Stimulated activated CD4-positive, alpha-beta T cell treated with anti-CD3 and anti-CD28 coated beads, Interleukin-1b, Interleukin-23, amount 100 ng/mL, for 48 hours (primary cell): ENCODE data around the gene N4BP3.

Source experiments
- DNase-seq: peaks from one replicate; pipeline ENCODE4 v3.0.0-alpha.2; 2020

Gene N4BP3

GRCh38 chr5:178152491-178153444 is 39.4 kb downstream of the N4BP3 start:
- DNase-seq: no peak

- DNase-seq: peak; percentile 99
Measured at GRCh38 chr5:178153530-178154340, 40.4 kb downstream of the N4BP3 start, which contains the start of gene NHP2. TSS of gene NHP2 (minus strand) at chr5:178153885. CDS start at chr5:178153817, 68 bp downstream.

DNA sequence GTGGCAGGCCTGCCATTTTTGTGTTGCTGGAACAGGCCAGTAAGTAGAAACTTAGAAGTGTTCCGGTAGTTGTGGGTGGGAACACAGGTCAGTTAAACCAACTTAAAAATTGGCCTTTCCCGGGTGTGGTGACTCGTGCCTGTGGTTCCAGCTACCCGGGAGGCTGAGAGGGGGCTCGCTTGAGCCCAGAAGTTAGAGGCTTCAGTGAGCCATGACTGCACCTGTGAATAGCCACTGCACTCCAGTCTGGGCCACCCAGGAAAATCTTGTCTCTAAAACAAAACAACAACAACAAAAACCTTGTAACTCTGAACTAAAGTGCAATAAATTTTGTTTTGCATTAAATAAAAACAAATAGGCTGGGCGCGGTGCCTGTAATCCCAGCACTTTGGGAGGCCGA is 41.7 kb downstream of the N4BP3 start:
- DNase-seq: no peak

DNA sequence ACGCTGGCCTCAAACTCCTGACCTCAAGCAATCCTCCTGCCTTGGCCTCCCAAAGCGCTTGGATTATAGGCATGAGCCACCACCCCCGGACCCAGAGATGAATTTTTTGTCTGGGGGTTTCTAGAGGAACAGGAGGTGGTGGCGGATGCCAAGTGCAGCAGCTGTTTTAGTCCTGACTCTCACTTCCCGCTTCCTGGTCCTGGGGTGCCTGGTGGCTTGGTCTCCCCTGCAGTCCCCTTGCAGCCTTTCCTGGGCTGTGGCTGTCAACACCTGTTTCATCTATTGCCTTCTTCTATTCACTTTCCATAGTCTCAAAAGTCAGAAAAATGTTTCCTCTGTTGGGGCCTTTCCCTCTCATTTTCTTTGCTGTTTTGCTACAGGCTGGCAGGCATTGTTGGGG is 46.8 kb downstream of the N4BP3 start:
- DNase-seq: no peak

DNA sequence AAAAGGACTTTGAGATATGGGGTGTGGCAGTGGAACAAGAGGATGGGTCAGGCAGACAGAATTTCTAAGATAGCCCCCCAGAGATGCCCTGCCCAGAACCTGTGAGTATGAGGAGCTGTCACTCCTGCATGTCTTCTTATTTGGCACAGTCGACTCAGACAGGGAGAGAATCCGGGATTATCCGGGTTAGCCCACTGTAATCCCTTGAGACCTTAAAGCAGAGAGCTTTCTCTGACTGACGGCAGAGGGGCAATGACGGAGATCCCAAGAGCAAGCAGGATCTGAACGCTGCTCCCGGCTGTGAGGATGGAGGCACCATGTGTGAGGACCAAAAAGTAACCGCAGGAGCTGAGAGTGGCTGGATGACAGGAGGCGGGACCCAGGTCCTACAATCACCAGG is 49.1 kb downstream of the N4BP3 start:
- no peak for DNase-seq

DNA sequence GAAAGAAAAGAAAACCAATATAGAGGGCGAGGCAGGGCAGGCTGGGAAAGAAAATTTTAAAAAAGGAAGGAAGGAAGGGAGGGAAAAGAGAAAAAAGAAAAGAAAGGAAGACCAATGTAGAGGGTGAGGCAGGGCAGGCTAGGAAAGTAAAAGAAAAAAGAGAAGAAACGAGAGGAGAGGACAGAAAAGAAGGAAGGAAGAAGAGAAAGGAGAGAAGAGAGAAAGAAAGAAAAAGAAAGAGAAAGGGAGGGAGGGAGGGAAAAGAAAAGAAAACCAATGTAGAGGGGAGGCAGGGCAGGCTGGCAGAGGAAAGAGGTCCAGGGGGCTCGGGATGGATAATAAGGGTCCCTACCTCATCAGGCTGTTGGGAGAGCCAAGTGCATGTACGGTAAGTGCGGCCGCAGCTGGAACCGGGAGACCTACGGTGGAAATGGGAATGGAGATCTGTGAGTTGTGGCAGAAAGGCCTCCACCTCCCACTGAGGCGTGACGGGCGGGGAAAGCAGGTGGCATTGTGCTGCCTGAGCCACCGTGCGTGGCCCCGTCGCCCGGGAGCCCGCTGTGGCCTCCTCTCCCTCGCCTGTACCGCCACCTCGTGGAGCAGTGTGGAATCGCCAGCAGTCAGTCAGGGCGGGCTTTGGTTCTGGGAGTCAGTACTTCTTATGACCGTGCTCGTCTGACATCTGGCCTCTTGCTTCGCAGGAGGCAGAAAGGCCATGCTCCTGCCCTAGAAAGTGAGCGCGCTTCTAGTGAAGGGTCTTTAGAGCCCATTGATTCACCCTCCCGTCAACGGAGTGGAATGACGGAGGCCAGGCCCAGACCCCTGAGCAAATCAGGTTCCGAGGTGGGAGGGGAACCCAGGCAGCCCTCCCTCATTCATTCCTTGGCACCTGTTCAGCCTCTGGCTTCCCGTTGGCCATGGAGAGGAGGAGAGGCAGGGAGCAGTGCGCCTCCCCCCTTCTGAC is 50.7 kb downstream of the N4BP3 start:
- DNase-seq: peak; percentile 91

DNA sequence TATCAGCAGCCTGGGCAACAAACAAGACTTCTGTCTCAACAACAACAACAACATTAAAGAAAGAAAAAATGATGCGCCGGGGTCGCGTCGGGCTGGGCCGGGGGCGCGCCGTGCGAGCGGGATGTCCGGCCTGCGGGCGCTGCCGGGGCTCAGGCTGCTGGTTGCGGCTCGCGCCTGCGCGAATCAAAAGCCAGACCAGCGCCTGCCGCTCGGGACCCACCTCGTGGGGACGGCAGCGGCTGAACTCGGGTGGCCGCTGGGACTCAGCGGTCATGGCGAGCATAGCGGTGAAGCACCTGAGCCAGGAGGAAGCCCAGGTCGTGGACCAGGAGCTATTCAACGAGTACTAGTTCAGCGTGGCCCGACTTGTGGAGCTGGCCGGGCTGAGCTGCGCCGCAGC is 52.2 kb downstream of the N4BP3 start:
- no peak for DNase-seq

DNA sequence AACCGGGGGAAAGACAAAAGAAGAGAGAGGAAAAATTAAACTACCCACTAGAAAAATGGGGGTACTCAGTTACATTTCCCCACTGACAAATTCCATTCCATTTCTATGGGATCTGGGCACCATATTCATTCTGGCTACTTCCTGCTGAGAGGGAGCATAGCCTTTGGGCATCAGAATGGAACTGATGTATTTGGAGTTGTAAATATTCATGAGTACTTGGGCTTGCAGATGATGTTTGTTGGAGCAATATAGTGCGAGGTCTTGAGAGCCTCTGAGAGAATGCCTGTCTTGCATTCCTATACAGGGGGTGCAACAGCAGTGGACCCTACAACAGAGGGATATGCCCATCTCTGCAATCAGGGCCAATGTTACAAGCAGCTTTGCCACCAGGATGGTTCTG is 57.1 kb downstream of the N4BP3 start:
- no peak for DNase-seq

DNA sequence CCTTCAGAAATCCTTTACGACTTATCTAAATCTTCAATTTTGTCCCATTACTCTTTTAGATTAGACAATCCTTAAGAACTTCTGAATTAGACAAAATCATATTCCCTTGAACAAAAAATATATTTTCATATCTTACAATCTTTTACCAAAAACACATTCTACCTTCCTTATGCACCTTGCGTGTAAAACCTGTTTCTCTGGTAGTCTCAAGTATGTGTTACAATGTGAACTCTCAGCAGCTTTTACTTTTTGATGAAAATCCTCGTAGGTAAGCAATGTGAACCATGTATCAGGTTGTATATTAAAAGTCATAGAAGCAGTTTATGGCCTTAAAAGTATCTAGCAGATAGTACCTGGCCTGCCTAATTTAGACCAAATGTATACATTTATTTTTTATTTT is 61.1 kb downstream of the N4BP3 start:
- DNase-seq: no peak
